ENCODE data around the gene ASB10.

- TF ChIP-seq POLR2A (IDR thresholded peaks at IDR 0.05; ENCODE audit: low read length) = no peak
- no peak for TF ChIP-seq GATA1 (IDR thresholded peaks at IDR 0.05; ENCODE audit: low read depth, low read length)
Observed at GRCh38 chr7:151204383-151205032, 17.5 kb upstream of the ASB10 start.

Measured in erythroblast (primary cell).